HG02840 (cell line): ENCODE data around the gene PRKD1.
"Not testable (repeated sequence)": the region's sequence is repeated elsewhere in the genome, so short reads cannot be mapped to it uniquely, and the experiment has no call there.

ENCODE experiments used
- ATAC-seq: cut with Tn5 transposase; IDR thresholded peaks from one replicate; pipeline ENCODE4 v1.9.1; 2021; ENCODE audit warnings: mild to moderate bottlenecking, moderate library complexity, moderate number of reproducible peaks; ENCODE audit not compliant: unreplicated experiment, low FRiP score

The PRKD1 gene

GRCh38 chr14:29689597-29689996, 238.1 kb downstream of the PRKD1 start:
- not testable (repeated sequence) for ATAC-seq

DNA sequence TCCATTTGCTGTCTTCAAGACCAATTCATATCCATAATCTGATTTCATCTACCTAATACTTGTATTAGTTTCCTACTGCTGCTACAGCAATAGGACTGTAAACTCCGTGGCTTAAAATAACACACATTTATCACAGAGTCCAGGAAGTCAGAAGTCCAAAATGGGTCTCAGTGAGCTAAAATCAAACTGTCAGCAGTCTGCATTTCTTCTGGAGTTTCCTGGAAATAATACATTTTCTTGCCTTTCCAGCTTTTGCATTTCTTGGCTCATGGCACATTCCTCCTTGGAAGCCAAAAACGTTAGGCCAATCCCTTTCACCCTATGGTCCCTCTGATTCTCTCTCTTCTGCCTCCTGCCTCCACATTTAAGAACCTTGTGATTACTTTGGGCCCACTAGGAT, 239.8 kb downstream of the PRKD1 start:
- ATAC-seq, result no peak

DNA sequence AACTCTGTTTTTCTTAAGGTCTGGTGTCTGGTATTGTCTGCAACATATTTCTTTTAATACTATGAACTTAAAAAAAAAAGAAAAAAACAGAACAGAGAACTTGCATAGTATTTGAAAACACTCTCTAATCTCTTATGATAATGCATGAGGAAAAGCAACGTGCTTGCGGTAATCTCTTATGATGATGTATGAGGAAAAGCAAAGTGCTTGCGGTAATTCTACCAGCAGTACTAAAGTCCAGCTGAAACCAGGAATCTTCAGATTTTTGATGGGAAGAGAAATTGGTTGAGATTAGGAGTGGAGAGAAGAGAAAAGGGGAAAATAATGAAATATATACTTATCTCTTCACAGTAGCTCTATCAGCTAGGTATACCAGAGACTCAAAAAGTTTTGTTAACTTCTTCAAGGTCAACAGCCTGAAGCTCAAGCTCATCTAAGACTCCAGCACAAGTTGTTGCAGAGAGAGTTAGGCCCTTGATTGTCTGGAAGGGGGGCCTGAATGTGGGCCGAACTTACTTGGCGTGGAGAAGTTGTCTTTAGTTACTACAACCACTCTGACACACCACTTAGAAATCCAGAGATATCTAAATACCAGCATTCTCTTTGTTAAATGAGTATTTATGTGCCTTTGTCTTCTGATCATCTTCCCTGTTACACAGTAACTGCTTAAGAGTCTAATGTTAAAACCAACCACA, 240.4 kb downstream of the PRKD1 start:
- ATAC-seq, result no peak

- no peak for ATAC-seq
These were observed 242.7 kb downstream of the PRKD1 start for GRCh38 chr14:29684926-29685325.

DNA sequence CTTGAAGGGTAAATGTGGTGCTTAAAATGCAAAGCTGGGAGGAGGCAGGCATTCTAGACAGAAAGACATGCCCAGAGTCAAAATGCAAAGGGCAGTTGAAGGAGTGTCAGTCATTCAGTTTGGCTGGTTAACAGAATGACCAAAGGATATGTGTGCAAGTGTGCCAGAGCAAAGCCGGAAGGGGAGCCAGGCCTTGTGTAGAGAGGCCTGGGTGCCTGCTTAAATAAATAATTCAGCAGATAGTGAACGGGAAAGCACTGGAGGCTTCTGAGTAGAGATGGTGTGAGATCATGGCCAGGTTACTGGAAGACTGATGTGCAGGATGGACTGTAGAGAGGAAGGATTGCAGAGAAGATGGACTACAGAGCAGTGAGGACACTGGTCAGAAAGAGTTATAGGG, 244.9 kb downstream of the PRKD1 start:
- ATAC-seq, result no peak

- no peak for ATAC-seq
These were observed 246.3 kb downstream of the PRKD1 start for GRCh38 chr14:29681316-29681715.

- no peak for ATAC-seq
These were observed 252.9 kb downstream of the PRKD1 start for GRCh38 chr14:29674566-29675285.

GRCh38 chr14:29672831-29673230, 254.8 kb downstream of the PRKD1 start:
- no peak for ATAC-seq

GRCh38 chr14:29671034-29671433, 256.6 kb downstream of the PRKD1 start:
- no peak for ATAC-seq

GRCh38 chr14:29668201-29668600, 259.4 kb downstream of the PRKD1 start:
- ATAC-seq, result no peak

- ATAC-seq, result no peak
These were observed 263.1 kb downstream of the PRKD1 start for GRCh38 chr14:29664515-29664914.

- ATAC-seq, result no peak
These were observed 264.3 kb downstream of the PRKD1 start for GRCh38 chr14:29663281-29663801.

GRCh38 chr14:29654901-29655550, 272.6 kb downstream of the PRKD1 start:
- no peak for ATAC-seq

DNA sequence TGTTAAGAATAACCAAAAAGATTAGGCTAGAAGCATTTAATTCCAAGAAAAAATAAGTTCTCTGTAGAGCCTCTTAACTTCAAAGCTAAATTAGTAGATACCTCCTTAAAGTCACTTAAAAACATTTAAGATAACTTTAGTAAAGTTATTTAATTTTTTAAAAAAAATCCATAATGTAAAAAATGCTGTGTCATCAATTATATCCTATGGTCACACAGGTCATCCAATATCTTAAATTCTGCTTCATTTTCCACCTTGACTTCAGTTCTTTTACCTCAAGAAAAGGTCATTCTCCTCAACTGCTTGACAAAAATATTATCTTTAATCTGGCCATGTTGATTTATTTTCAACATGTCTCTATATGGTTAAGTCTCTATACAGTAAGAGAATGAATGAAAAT, 274.3 kb downstream of the PRKD1 start:
- no peak for ATAC-seq

GRCh38 chr14:29652571-29652970, 275.1 kb downstream of the PRKD1 start:
- ATAC-seq, result no peak

DNA sequence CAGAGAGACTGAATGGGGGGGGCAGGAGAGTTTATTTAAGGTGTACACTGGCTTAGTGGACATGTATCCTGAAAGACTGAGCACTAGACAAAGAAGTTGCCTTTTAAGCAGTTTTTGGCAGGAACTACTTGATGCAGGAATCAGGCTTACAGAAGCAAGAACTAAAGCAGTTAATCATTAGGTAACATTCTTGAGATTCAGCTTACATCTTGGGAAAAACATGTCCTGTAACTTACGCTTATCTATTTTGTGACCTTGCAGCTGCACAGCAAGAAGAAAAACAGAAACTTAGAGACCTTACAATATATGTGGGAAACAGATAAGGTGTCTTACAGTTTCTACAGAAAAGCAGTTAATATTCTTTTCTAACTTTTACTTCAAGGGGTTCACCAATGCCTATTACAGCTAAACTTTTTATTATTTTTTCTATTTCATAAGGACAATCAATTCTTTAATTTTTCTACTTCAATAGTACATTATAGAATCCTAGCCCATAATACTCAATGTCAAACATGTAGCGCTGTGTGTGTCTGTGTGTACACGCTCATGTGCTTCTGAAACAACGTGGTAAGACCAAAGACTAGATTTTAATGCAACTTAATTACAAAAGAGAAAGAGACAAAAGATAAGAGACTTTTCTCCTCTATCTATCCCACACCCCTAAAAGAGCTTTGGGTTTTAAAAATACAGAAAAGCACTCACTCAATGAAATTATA, 276.9 kb downstream of the PRKD1 start:
- ATAC-seq, result no peak

DNA sequence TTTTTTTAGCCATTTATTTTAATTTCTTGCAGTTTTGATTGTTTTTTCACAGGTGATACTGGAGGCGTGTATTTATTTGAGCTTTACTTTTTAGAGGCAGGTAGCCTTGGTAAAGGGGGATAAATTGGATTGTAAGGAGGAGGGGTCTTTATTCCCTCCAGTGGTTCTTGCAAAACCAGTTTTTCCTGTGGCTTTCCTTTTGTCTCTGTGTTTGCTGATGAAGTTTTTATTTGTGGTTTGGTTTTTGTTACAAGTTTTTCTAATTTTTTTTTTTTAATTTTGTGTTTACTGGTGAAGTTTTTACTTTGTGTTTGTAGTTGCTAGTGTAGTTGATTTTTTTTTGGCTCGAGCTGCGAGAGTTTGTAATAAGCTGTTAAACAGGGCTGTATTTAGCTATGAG, 278.5 kb downstream of the PRKD1 start:
- ATAC-seq, result no peak

- no peak for ATAC-seq
These were observed 279.6 kb downstream of the PRKD1 start for GRCh38 chr14:29648045-29648444.

- ATAC-seq, result no peak
These were observed 282.5 kb downstream of the PRKD1 start for GRCh38 chr14:29645117-29645516.

GRCh38 chr14:29643433-29644211, 284.0 kb downstream of the PRKD1 start:
- ATAC-seq, result no peak
